CD4-positive, alpha-beta T cell (primary cell): ENCODE measurements around the gene CHD3. TPM values are rescaled to one million over a fixed set of nuclear protein-coding genes. Genes with fewer than 3 reads are reported as not detected.
"Not testable (repeated sequence)": the region's sequence is repeated elsewhere in the genome, so short reads cannot be mapped to it uniquely, and the experiment has no call there.

Experiments used
- ATAC-seq: fragments of 200-7000 bp; cut with Tn5 transposase; one replicate; pipeline ENCODE4 v1.10.0; 2022; ENCODE audit warnings: mild to moderate bottlenecking; ENCODE audit not compliant: poor library complexity
- CTCF ChIA-PET: fragments of 350-600 bp; sonication (Branson Sonifier 250); formaldehyde crosslinking; loops from one replicate; lab custom pipeline; 2021; ENCODE audit warnings: antibody characterized with exemption, inconsistent platforms; lab: Charles Lee
- POLR2A ChIA-PET: fragments of 350-600 bp; sonication (Branson Sonifier 250); formaldehyde crosslinking; loops from one replicate; lab custom pipeline; 2021; ENCODE audit warnings: antibody characterized with exemption, inconsistent platforms; lab: Charles Lee
- DNase-seq, 14 experiments: peaks; one replicate each; pipeline ENCODE4 v3.0.0-alpha.2; 2013 to 2020; ENCODE audit warnings: mixed read lengths in 2 of 14
- H3K27ac ChIP-seq, 2 donors: one replicate each; pipeline versions ENCODE4 v1.5.1 to v1.7.0; 2013; ENCODE audit warnings: low read length in 2 of 2, low read depth in 1 of 2, mild to moderate bottlenecking in 1 of 2
- H3K27me3 ChIP-seq, 2 experiments: 1 replicate in 1 of 2; 2 replicates in 1 of 2; pipeline versions ENCODE4 v1.6.1 to v1.7.0; 2013; ENCODE audit warnings: low read length in 2 of 2, control low read depth in 1 of 2, mild to moderate bottlenecking in 1 of 2, moderate library complexity in 1 of 2; ENCODE audit not compliant: insufficient read depth in 2 of 2, control insufficient read depth in 1 of 2
- H3K36me3 ChIP-seq: one replicate; pipeline ENCODE4 v1.6.1; 2013; ENCODE audit warnings: low read length, control low read depth; ENCODE audit not compliant: insufficient read depth
- H3K4me1 ChIP-seq: one replicate; pipeline ENCODE4 v1.6.1; 2013; ENCODE audit warnings: low read length, control low read depth; ENCODE audit not compliant: insufficient read depth
- H3K4me3 ChIP-seq: one replicate; pipeline ENCODE4 v1.5.1; 2013; ENCODE audit warnings: mild to moderate bottlenecking, low read length, moderate library complexity
- H3K9me3 ChIP-seq, 2 experiments: 1 replicate in 1 of 2; 2 replicates in 1 of 2; pipeline versions ENCODE4 v1.6.1 to v1.7.0; 2013; ENCODE audit warnings: low read length in 2 of 2, mild to moderate bottlenecking in 2 of 2, control low read depth in 1 of 2, moderate library complexity in 1 of 2; ENCODE audit not compliant: control insufficient read depth in 1 of 2, insufficient read depth in 1 of 2
- H3K27ac Mint-ChIP-seq: one replicate; pipeline ENCODE4 v1.8.0; 2020; ENCODE audit warnings: mixed read lengths
- H3K27me3 Mint-ChIP-seq: one replicate; pipeline ENCODE4 v1.8.0; 2021; ENCODE audit warnings: mixed read lengths
- H3K36me3 Mint-ChIP-seq: one replicate; pipeline ENCODE4 v1.8.0; 2021; ENCODE audit warnings: low read depth, mixed read lengths
- H3K4me1 Mint-ChIP-seq: one replicate; pipeline ENCODE4 v1.8.0; 2021; ENCODE audit warnings: low read depth, mixed read lengths
- H3K4me3 Mint-ChIP-seq: one replicate; pipeline ENCODE4 v1.8.0; 2020; ENCODE audit warnings: mild to moderate bottlenecking, mixed read lengths
- H3K9me3 Mint-ChIP-seq: one replicate; pipeline ENCODE4 v1.8.0; 2020; ENCODE audit warnings: mixed read lengths
- CTCF ChIP-seq: fragments of 200-600 bp; IDR thresholded peaks from one replicate; pipeline ENCODE4 v1.8.0; 2022; ENCODE audit warnings: antibody characterized with exemption, mild to moderate bottlenecking
- intact Hi-C, 2 experiments: fragments of 100-400 bp; cut with DNase I in 1 of 2; cut with micrococcal nuclease in 1 of 2; formaldehyde crosslinking; loops; one replicate each; pipeline versions ENCODE4 v1.15.1 to v1.9.0; 2023 to 2025; cut with DNase I, micrococcal nuclease
- total RNA-seq, 174 experiments: library from RNA in 2 of 174; stranded (reverse) in 2 of 174; gene quantifications; one replicate each; pipeline ENCODE4 v1.2.3 and lab custom pipeline; 2021 to 2026

Gene CHD3
- total RNA-seq, 2 experiments from 2014 or later = 263 to 297 TPM

- H3K27me3 Mint-ChIP-seq = no peaks in the 10 kb centered on the region
- H3K4me1 Mint-ChIP-seq = peaks cover 18% of the 10 kb centered on the region
- peaks cover 11% of the 10 kb centered on the region for H3K36me3 Mint-ChIP-seq
- intact Hi-C loops = loop anchor here (1.0 to 10.0 kb wide), 7 partner anchors 24 to 194 kb away; partner anchors contain the start of gene RNF227 (in 2 of the 2)
- Histone ChIP-seq H3K4me1 (peaks cover 17% of the 10 kb centered on the region), H3K27ac (no peak overlapping the region), H3K4me3 (no peak overlapping the region), H3K9me3 (no peaks in the 10 kb centered on the region), H3K27me3 (no peaks in the 10 kb centered on the region), H3K36me3 (peaks cover 3% of the 10 kb centered on the region)
- ATAC-seq (no peak), DNase-seq (peak in 9 of 14 experiments; percentile 31 to 70 (median 44))
- no peak overlapping the region for H3K4me3 Mint-ChIP-seq
- peak; percentile 97 for TF ChIP-seq CTCF
- CTCF ChIA-PET = interaction anchor here (0.6 to 7.9 kb wide), 16 partner anchors 11 to 434 kb away, joined by 3 to 48 read pairs (median 3); no protein-coding TSS in a partner anchor
- no peak overlapping the region for H3K27ac Mint-ChIP-seq
- no peaks in the 10 kb centered on the region for H3K9me3 Mint-ChIP-seq
- POLR2A ChIA-PET = interaction anchor here (0.6 to 2.3 kb wide), 4 partner anchors 28 to 127 kb away, joined by 3 to 10 read pairs (median 6); partner anchors contain the start of gene RNF227
Observed at GRCh38 chr17:7862692-7863437, 25.7 kb upstream of the CHD3 start.

GRCh38 chr17:7864384-7864783 is 24.2 kb upstream of the CHD3 start:
- H3K9me3 ChIP-seq, H3K27me3 ChIP-seq, H3K9me3 Mint-ChIP-seq, ATAC-seq, H3K27me3 Mint-ChIP-seq, H3K27ac ChIP-seq, H3K36me3 ChIP-seq, H3K27ac Mint-ChIP-seq, H3K4me3 Mint-ChIP-seq, DNase-seq, H3K4me3 ChIP-seq: not testable (repeated sequence)
- ChIA-PET POLR2A (interaction anchor here (1.1 to 1.9 kb wide), 4 partner anchors 13 to 51 kb away, joined by 3 to 10 read pairs (median 4); partner anchors contain the start of gene RNF227), CTCF (interaction anchor here (0.6 to 7.9 kb wide), 6 partner anchors 13 to 125 kb away, joined by 3 to 48 read pairs (median 4); no protein-coding TSS in a partner anchor)
- intact Hi-C loops = loop anchor here (5.0 to 10.0 kb wide), 2 partner anchors 50 to 178 kb away; partner anchors contain the start of gene RNF227 (in 2 of the 2)
- Mint-ChIP-seq H3K4me1 (peaks cover 31% of the 10 kb centered on the region), H3K36me3 (peaks cover 11% of the 10 kb centered on the region)
- peaks cover 17% of the 10 kb centered on the region for H3K4me1 ChIP-seq

- H3K4me1 ChIP-seq = peaks cover 20% of the 10 kb centered on the region
- Mint-ChIP-seq H3K27ac (no peak overlapping the region), H3K36me3 (peaks cover 11% of the 10 kb centered on the region), H3K27me3 (no peaks in the 10 kb centered on the region), H3K9me3 (no peaks in the 10 kb centered on the region), H3K4me1 (peaks cover 31% of the 10 kb centered on the region), H3K4me3 (no peak overlapping the region)
- no peak overlapping the region for H3K27ac ChIP-seq
- ChIA-PET POLR2A (interaction anchor here (0.7 to 1.9 kb wide), 3 partner anchors 12 to 51 kb away, joined by 4 to 10 read pairs (median 4); partner anchors contain the start of gene RNF227), CTCF (interaction anchor here (1.2 to 7.9 kb wide), 3 partner anchors 33 to 192 kb away, joined by 3 to 48 read pairs (median 5); no protein-coding TSS in a partner anchor)
- no peak overlapping the region for H3K4me3 ChIP-seq
- no peaks in the 10 kb centered on the region for H3K36me3 ChIP-seq
- intact Hi-C loops = loop anchor here (5.0 to 10.0 kb wide), 2 partner anchors 50 to 177 kb away; partner anchors contain the start of gene RNF227 (in 2 of the 2)
- no peaks in the 10 kb centered on the region for H3K9me3 ChIP-seq
- ATAC-seq = no peak
- H3K27me3 ChIP-seq = no peaks in the 10 kb centered on the region
- peak in 1 of 14 experiments; percentile 25 for DNase-seq
- TF ChIP-seq CTCF = no peak
Observed at GRCh38 chr17:7864995-7865650, 23.5 kb upstream of the CHD3 start.
